ENCODE measurements around the gene MYO1D. TPM values are rescaled to one million over a fixed set of nuclear protein-coding genes. Genes with fewer than 3 reads are reported as not detected.
A peak's percentile ranks its signal among the peaks of the same experiment; 100 is the strongest.

MYO1D gene
- total and polyA plus RNA-seq, 2 of the 13 experiments (the other 11 are each of a cell fraction or from before 2014, with no cell fraction given), result 13.2 to 17.3 TPM

DNA sequence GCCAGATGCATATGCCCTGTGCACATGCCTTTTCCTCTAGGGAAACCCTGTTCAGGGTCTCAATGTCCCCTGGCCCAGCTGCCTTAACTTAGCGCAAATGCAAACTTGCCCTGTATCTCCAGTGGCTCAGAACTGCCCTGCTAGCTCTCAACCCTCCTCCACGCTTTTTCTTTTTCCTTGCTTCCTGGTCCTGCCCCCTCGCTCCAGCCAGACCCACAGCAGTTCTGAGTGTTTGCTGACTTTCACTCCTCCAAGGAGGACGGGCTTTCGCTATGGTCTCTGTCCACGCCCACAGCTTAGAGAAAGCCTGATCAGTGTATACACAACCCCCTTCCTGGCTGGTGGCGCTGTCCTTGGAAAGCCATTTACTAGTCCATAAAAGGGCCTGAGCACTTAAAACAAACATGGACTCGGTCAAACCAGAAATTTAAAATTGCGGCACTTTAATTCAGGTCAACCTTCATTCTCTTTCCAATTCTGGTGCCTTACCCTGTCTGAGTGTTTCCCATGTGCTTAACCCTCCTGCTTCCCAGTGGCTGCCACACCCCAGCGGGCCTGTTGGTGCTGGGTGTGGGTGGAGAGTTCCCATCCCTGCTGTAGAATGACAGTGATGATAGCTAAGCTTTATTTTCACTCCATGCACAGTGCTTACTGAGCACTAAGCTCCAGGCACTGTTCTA lies 35.4 kb upstream of the MYO1D start (continued):
- 0 out of 2 replicates have a peak, but pooled peaks have one; percentile 28 for TF ChIP-seq ZZZ3 (CRISPR knock-in tag; IDR thresholded peaks at IDR 0.05; ENCODE audit: borderline replicate concordance)
- TF ChIP-seq, protein P1, sequence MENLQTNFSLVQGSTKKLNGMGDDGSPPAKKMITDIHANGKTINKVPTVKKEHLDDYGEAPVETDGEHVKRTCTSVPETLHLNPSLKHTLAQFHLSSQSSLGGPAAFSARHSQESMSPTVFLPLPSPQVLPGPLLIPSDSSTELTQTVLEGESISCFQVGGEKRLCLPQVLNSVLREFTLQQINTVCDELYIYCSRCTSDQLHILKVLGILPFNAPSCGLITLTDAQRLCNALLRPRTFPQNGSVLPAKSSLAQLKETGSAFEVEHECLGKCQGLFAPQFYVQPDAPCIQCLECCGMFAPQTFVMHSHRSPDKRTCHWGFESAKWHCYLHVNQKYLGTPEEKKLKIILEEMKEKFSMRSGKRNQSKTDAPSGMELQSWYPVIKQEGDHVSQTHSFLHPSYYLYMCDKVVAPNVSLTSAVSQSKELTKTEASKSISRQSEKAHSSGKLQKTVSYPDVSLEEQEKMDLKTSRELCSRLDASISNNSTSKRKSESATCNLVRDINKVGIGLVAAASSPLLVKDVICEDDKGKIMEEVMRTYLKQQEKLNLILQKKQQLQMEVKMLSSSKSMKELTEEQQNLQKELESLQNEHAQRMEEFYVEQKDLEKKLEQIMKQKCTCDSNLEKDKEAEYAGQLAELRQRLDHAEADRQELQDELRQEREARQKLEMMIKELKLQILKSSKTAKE (CRISPR knock-in tag; IDR thresholded peaks at IDR 0.05; ENCODE audit: borderline replicate concordance), result no peak
- peak; percentile 67 for TF ChIP-seq SAP130 (CRISPR knock-in tag; IDR thresholded peaks at IDR 0.05; ENCODE audit: low read depth)
- peak; percentile 47 for TF ChIP-seq POLR2AphosphoS5 (IDR thresholded peaks at IDR 0.05; ENCODE audit: low read depth, low read length)
- peak; percentile 59 for TF ChIP-seq POGZ (CRISPR knock-in tag; IDR thresholded peaks at IDR 0.05)
- no peak for TF ChIP-seq ZNF343 (CRISPR knock-in tag; IDR thresholded peaks at IDR 0.05)
- no peak for TF ChIP-seq NKX3-1 (CRISPR knock-in tag; IDR thresholded peaks at IDR 0.05)
- peak; percentile 44; the same call in 1 of the 2 replicates for TF ChIP-seq ISL2 (CRISPR knock-in tag; IDR thresholded peaks at IDR 0.05)
- TF ChIP-seq, protein P2, sequence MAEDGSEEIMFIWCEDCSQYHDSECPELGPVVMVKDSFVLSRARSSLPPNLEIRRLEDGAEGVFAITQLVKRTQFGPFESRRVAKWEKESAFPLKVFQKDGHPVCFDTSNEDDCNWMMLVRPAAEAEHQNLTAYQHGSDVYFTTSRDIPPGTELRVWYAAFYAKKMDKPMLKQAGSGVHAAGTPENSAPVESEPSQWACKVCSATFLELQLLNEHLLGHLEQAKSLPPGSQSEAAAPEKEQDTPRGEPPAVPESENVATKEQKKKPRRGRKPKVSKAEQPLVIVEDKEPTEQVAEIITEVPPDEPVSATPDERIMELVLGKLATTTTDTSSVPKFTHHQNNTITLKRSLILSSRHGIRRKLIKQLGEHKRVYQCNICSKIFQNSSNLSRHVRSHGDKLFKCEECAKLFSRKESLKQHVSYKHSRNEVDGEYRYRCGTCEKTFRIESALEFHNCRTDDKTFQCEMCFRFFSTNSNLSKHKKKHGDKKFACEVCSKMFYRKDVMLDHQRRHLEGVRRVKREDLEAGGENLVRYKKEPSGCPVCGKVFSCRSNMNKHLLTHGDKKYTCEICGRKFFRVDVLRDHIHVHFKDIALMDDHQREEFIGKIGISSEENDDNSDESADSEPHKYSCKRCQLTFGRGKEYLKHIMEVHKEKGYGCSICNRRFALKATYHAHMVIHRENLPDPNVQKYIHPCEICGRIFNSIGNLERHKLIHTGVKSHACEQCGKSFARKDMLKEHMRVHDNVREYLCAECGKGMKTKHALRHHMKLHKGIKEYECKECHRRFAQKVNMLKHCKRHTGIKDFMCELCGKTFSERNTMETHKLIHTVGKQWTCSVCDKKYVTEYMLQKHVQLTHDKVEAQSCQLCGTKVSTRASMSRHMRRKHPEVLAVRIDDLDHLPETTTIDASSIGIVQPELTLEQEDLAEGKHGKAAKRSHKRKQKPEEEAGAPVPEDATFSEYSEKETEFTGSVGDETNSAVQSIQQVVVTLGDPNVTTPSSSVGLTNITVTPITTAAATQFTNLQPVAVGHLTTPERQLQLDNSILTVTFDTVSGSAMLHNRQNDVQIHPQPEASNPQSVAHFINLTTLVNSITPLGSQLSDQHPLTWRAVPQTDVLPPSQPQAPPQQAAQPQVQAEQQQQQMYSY (CRISPR knock-in tag; IDR thresholded peaks at IDR 0.05), result peak; percentile 44; the same call in 1 of the 2 replicates
- no peak for TF ChIP-seq MTA3 (CRISPR knock-in tag; IDR thresholded peaks at IDR 0.05)
- TF ChIP-seq NCOA2 (CRISPR knock-in tag; IDR thresholded peaks at IDR 0.05), result no peak
- no peak for TF ChIP-seq ZNF841 (CRISPR knock-in tag; IDR thresholded peaks at IDR 0.05; ENCODE audit: borderline replicate concordance)
- no peak for TF ChIP-seq TMF1 (CRISPR knock-in tag; IDR thresholded peaks at IDR 0.05; ENCODE audit: low read depth)
- TF ChIP-seq HNRNPLL (IDR thresholded peaks at IDR 0.05; ENCODE audit: low read depth, low read length, poor library complexity, severe bottlenecking), result no peak
- TF ChIP-seq ZNF138 (CRISPR knock-in tag; IDR thresholded peaks at IDR 0.05; ENCODE audit: low read depth), result no peak
- no peak; the same call in 1 of the 2 replicates for TF ChIP-seq GABPB1 (CRISPR knock-in tag; IDR thresholded peaks at IDR 0.05)
- TF ChIP-seq, protein P3, sequence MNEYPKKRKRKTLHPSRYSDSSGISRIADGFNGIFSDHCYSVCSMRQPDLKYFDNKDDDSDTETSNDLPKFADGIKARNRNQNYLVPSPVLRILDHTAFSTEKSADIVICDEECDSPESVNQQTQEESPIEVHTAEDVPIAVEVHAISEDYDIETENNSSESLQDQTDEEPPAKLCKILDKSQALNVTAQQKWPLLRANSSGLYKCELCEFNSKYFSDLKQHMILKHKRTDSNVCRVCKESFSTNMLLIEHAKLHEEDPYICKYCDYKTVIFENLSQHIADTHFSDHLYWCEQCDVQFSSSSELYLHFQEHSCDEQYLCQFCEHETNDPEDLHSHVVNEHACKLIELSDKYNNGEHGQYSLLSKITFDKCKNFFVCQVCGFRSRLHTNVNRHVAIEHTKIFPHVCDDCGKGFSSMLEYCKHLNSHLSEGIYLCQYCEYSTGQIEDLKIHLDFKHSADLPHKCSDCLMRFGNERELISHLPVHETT (CRISPR knock-in tag; conservative IDR thresholded peaks at IDR 0.05), result no peak
- TF ChIP-seq NR2F2 (IDR thresholded peaks at IDR 0.05; ENCODE audit: borderline replicate concordance, low read depth), result no peak
- TF ChIP-seq, protein P4, sequence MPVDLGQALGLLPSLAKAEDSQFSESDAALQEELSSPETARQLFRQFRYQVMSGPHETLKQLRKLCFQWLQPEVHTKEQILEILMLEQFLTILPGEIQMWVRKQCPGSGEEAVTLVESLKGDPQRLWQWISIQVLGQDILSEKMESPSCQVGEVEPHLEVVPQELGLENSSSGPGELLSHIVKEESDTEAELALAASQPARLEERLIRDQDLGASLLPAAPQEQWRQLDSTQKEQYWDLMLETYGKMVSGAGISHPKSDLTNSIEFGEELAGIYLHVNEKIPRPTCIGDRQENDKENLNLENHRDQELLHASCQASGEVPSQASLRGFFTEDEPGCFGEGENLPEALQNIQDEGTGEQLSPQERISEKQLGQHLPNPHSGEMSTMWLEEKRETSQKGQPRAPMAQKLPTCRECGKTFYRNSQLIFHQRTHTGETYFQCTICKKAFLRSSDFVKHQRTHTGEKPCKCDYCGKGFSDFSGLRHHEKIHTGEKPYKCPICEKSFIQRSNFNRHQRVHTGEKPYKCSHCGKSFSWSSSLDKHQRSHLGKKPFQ (CRISPR knock-in tag; IDR thresholded peaks at IDR 0.05; ENCODE audit: insufficient replicate concordance), result no peak
- TF ChIP-seq ZNF605 (CRISPR knock-in tag; IDR thresholded peaks at IDR 0.05), result no peak
- TF ChIP-seq ZKSCAN1 (IDR thresholded peaks at IDR 0.05; ENCODE audit: low read length), result no peak

All from HepG2 (cell line).